GM12878 (cell line): ENCODE measurements around the gene CANT1. TPM values are rescaled to one million over a fixed set of nuclear protein-coding genes. Genes with fewer than 3 reads are reported as not detected.

Source experiments
- ATAC-seq: fragments of 200-7000 bp; cut with Tn5 transposase; 3 replicates; pipeline ENCODE4 v1.9.1; 2020; ENCODE audit warnings: mild to moderate bottlenecking, moderate library complexity
- BruUV-seq: library from RNA; stranded (reverse); fragments of 400-500 nt; replicated peaks from 2 replicates; lab custom pipeline; 2021; lab: Mats Ljungman, UMichigan
- CTCF ChIA-PET: fragments of 300-600 bp; sonication (Branson Sonifier 250); formaldehyde crosslinking; extraction: SDS; loops from one replicate; lab custom pipeline; 2021; ENCODE audit warnings: inconsistent platforms; lab: Yijun Ruan, JAX
- POLR2A ChIA-PET: fragments of 350-600 bp; formaldehyde crosslinking; extraction: SDS; loops from one replicate; lab custom pipeline; 2021; ENCODE audit warnings: inconsistent platforms; lab: Charles Lee
- RAD21 ChIA-PET: fragments of 300-600 bp; sonication (Branson Sonifier 250); formaldehyde crosslinking; loops from one replicate; lab custom pipeline; 2023; ENCODE audit warnings: antibody characterized with exemption; ENCODE audit not compliant: unreplicated experiment; lab: Charles Lee
- SMC1A ChIA-PET: fragments of 300-600 bp; sonication (Branson Sonifier 250); formaldehyde crosslinking; loops from one replicate; lab custom pipeline; 2023; ENCODE audit not compliant: unreplicated experiment, uncharacterized antibody; lab: Charles Lee
- DNase-seq: peaks from one replicate; pipeline ENCODE4 v3.0.0-alpha.2; 2011; ENCODE audit warnings: low read depth, low spot score
- FAIRE-seq: peaks from 3 replicates; lab custom pipeline; 2011; peaks lifted over from hg19 to GRCh38; lab: Jason Lieb, UNC
- H2AFZ ChIP-seq: 2 replicates; pipeline ENCODE4 v1.6.0; 2011; ENCODE audit warnings: low read depth, low read length, control low read depth; ENCODE audit not compliant: control insufficient read depth
- H3K27ac ChIP-seq: 2 replicates; pipeline ENCODE4 v1.5.1; 2011; ENCODE audit warnings: control low read depth; ENCODE audit not compliant: control insufficient read depth, insufficient read depth
- H3K27me3 ChIP-seq, 2 experiments: replicated peaks in 1 of 2; 2 replicates each; pipeline versions ENCODE4 v1.6.0 to v1.6.1; 2011; ENCODE audit warnings: low read length in 1 of 2; ENCODE audit not compliant: control insufficient read depth in 2 of 2, insufficient read depth in 2 of 2
- H3K36me3 ChIP-seq, 2 experiments: 2 replicates each; pipeline ENCODE4 v1.5.1; 2011; ENCODE audit warnings: low read length in 1 of 2; ENCODE audit not compliant: control insufficient read depth in 2 of 2, insufficient read depth in 2 of 2
- H3K4me1 ChIP-seq: 2 replicates; pipeline ENCODE4 v1.6.1; 2011; ENCODE audit warnings: mild to moderate bottlenecking, low read length, moderate library complexity, mixed read lengths; ENCODE audit not compliant: control insufficient read depth, insufficient read depth
- H3K4me2 ChIP-seq: 2 replicates; pipeline ENCODE4 v1.6.0; 2011; ENCODE audit warnings: control low read depth; ENCODE audit not compliant: control insufficient read depth, insufficient read depth
- H3K4me3 ChIP-seq: fragments of 200-600 bp; sonication (generic); 2 replicates; pipeline ENCODE4 v1.5.1; 2016
- H3K79me2 ChIP-seq: 2 replicates; pipeline ENCODE4 v1.6.0; 2011; ENCODE audit warnings: low read length; ENCODE audit not compliant: control insufficient read depth, insufficient read depth
- H3K9ac ChIP-seq: 2 replicates; pipeline ENCODE4 v1.8.0; 2011; ENCODE audit warnings: low read length, control low read depth, mixed read lengths; ENCODE audit not compliant: control insufficient read depth, insufficient read depth
- H3K9me3 ChIP-seq: replicated peaks from 3 replicates; pipeline ENCODE4 v1.5.1; 2011; ENCODE audit warnings: mild to moderate bottlenecking, low read length; ENCODE audit not compliant: control insufficient read depth, insufficient read depth
- H4K20me1 ChIP-seq: 2 replicates; pipeline ENCODE4 v1.6.0; 2011; ENCODE audit not compliant: control insufficient read depth, insufficient read depth
- BRCA1 ChIP-seq: IDR thresholded peaks from 2 replicates; pipeline ENCODE4 v1.6.1; 2011; ENCODE audit warnings: low read depth, low read length, improper control_type of control experiment
- EGR1 ChIP-seq, 2 experiments: IDR thresholded peaks; 1 replicate in 1 of 2; 2 replicates in 1 of 2; pipeline ENCODE4 v1.6.1; 2011 to 2012; ENCODE audit warnings: low read depth in 2 of 2, low read length in 2 of 2, borderline replicate concordance in 1 of 2, mild to moderate bottlenecking in 1 of 2, moderate library complexity in 1 of 2
- FOXK2 ChIP-seq: fragments of 450-650 bp; IDR thresholded peaks from 2 replicates; pipeline ENCODE4 v1.6.1; 2017; ENCODE audit warnings: mild to moderate bottlenecking, moderate library complexity
- KAT2A ChIP-seq: conservative IDR thresholded peaks from 2 replicates; pipeline ENCODE4 v1.6.1; 2011; ENCODE audit warnings: low read depth, low read length; ENCODE audit not compliant: control insufficient read depth
- NBN ChIP-seq: fragments of 450-650 bp; IDR thresholded peaks from 2 replicates; pipeline ENCODE4 v1.6.1; 2016
- RAD21 ChIP-seq: IDR thresholded peaks from 2 replicates; pipeline ENCODE4 v1.6.1; 2011; ENCODE audit warnings: mild to moderate bottlenecking, low read depth, low read length, moderate library complexity; ENCODE audit not compliant: insufficient read depth
- RBBP5 ChIP-seq: fragments of 200-600 bp; sonication (generic); conservative IDR thresholded peaks from 2 replicates; pipeline ENCODE4 v1.6.1; 2016
- SP1 ChIP-seq: IDR thresholded peaks from one replicate; pipeline ENCODE4 v1.6.1; 2011; ENCODE audit warnings: low read depth, low read length
- STAT3 ChIP-seq: IDR thresholded peaks from 2 replicates; pipeline ENCODE4 v1.6.1; 2011; ENCODE audit warnings: low read depth, low read length, improper control_type of control experiment
- USF2 ChIP-seq: IDR thresholded peaks from 2 replicates; pipeline ENCODE4 v1.6.1; 2011; ENCODE audit warnings: low read depth, low read length, improper control_type of control experiment, borderline replicate concordance
- WGBS: methylation state at CpG from one replicate; pipeline ENCODE4 v1.1.6; 2016; ENCODE audit warnings: low lambda C conversion rate; ENCODE audit not compliant: insufficient replicate concordance, insufficient coverage; ENCODE audit errors: missing lambda C conversion rate; 5-methylcytosine and 5-hydroxymethylcytosine counted together
- in situ Hi-C: fragments of 300-500 bp; cut with MboI; formaldehyde crosslinking; loops from 9 replicates; pipeline ENCODE4 v1.14.3; 2018; ENCODE audit warnings: mixed read lengths
- intact Hi-C: fragments of 100-400 bp; cut with micrococcal nuclease; formaldehyde crosslinking; loops from one replicate; pipeline ENCODE4 v1.14.2; 2022; ENCODE audit not compliant: unreplicated experiment
- polyA plus RNA-seq, 11 experiments: library from polyadenylated mRNA; depleted of rRNA in 4 of 11; unstranded in 6 of 11; stranded (reverse) in 5 of 11; fragments of >200 nt; fragmentation: Nextera tagmentation in 4 of 11; fragmentation: Illumina TruSeq in 1 of 11; extraction: Ambion mirVana in 4 of 11; extraction: Trizol in 1 of 11; gene quantifications; 1 replicate in 1 of 11; 2 replicates in 10 of 11; pipeline versions ENCODE4 v1.2.1 to v1.2.3, GENCODE V29; 2011 to 2016; ENCODE audit warnings: inconsistent platforms in 2 of 11, missing spikeins in 2 of 11, low read depth in 1 of 11
- total RNA-seq, 4 experiments: library from RNA; depleted of rRNA in 3 of 4; stranded (reverse); fragments of >200 nt in 3 of 4; fragmentation: Illumina TruSeq in 1 of 4; extraction: Trizol in 1 of 4; gene quantifications; 2 replicates each; pipeline versions ENCODE4 v1.2.1 to v1.2.3, GENCODE V29; 2013 to 2021
- TF ChIP-seq, protein P1 (sequence below): fragments of 450-650 bp; IDR thresholded peaks from 2 replicates; pipeline ENCODE4 v1.6.1; 2017; ENCODE audit warnings: borderline replicate concordance
- TF ChIP-seq, protein P2 (sequence below): fragments of 450-650 bp; conservative IDR thresholded peaks from 2 replicates; pipeline ENCODE4 v1.6.1; 2017; ENCODE audit warnings: mild to moderate bottlenecking, moderate library complexity
- TF ChIP-seq, protein P3 (sequence below): IDR thresholded peaks from 2 replicates; pipeline ENCODE4 v1.6.1; 2012; ENCODE audit warnings: low read depth, low read length, improper control_type of control experiment

CANT1 gene
- total and polyA plus RNA-seq, 10 of the 15 experiments (the other 5 are each of a cell fraction or from before 2014, with no cell fraction given) = 2.2 to 59.2 (median 20.2) TPM

DNA sequence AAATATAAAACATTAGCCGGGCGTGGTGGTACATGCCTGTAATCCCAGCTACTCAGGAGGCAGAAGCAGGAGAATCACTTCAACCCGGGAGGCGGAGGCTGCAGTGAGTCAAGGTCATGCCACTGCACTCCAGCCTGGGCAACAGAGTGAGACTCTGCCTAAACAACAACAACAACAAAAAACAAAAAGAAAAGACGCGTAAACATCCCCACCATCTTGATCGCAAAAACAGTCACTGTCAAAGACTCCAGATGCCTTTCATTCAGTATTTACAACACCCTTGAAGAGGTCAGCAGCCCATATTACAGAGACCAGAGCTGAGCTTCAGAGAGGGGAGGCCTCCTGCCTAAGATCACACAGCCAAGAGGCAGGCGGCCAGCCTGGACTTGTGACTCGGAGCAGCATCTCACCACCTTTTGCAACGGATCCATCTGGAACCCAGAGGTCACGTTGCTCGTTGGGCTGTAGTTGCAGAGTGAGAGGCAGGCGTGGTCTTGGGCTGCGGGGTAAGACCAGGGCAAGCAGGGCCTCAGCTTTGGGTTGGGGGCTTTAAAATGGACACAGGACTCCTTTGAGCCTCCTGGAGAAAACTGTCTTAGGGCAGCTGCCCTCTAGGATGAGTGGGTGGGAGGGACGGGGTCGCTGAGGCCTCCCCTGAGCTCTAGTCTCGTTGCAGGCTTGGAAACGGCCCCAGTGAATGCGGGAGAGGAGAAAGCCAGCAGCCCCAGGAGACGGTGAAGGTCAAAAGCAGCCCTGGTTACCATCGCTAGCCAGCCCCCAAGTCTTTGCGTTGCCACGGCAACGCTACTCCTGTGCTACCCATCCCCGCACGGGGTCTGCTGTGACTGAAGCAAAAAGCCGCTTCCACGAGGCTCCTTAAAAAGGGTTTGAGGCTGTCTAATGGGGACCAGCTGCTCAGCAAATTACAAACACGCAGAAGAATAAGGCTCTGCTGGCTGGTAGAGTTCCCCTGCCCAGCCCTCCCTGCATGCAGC is 55.9 kb downstream of the CANT1 start:
- H3K36me3 ChIP-seq = no peaks in the 10 kb centered on the region
- no peaks in the 10 kb centered on the region for H3K79me2 ChIP-seq
- no peaks in the 10 kb centered on the region; a peak in 2 of 4 replicates for H3K27me3 ChIP-seq
- H3K4me1 ChIP-seq = no peaks in the 10 kb centered on the region
- ChIA-PET CTCF (no interaction called here), POLR2A (no interaction called here), SMC1A (no interaction called here), RAD21 (no interaction called here)
- H3K9me3 ChIP-seq = peaks cover 10% of the 10 kb centered on the region; the same call in 2 of the 3 replicates
- H3K4me2 ChIP-seq = no peak overlapping the region
- intact Hi-C loops (no loop called here), in situ Hi-C loops (no loop called here)
- H4K20me1 ChIP-seq = no peaks in the 10 kb centered on the region
- no peak overlapping the region for H3K27ac ChIP-seq
- ATAC-seq (no peak), DNase-seq (no peak), FAIRE-seq (no peak)
- BruUV-seq = no TSS peak
- WGBS = 40% methylated on average over 28 of the region's 29 CpGs
- H3K4me3 ChIP-seq = no peak overlapping the region
- no peak overlapping the region for H3K9ac ChIP-seq
- H2AFZ ChIP-seq = no peak overlapping the region
- TF ChIP-seq EGR1 (IDR thresholded peaks at IDR 0.05; ENCODE audit: borderline replicate concordance in 1 of 2, low read depth in 2 of 2, low read length in 2 of 2) = no peak
- no peak for TF ChIP-seq BRCA1
- TF ChIP-seq RAD21 = no peak
- TF ChIP-seq RBBP5 = no peak
- TF ChIP-seq, protein P1, sequence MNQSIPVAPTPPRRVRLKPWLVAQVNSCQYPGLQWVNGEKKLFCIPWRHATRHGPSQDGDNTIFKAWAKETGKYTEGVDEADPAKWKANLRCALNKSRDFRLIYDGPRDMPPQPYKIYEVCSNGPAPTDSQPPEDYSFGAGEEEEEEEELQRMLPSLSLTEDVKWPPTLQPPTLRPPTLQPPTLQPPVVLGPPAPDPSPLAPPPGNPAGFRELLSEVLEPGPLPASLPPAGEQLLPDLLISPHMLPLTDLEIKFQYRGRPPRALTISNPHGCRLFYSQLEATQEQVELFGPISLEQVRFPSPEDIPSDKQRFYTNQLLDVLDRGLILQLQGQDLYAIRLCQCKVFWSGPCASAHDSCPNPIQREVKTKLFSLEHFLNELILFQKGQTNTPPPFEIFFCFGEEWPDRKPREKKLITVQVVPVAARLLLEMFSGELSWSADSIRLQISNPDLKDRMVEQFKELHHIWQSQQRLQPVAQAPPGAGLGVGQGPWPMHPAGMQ = no peak
- TF ChIP-seq KAT2A = no peak
- TF ChIP-seq NBN = no peak
- TF ChIP-seq, protein P2, sequence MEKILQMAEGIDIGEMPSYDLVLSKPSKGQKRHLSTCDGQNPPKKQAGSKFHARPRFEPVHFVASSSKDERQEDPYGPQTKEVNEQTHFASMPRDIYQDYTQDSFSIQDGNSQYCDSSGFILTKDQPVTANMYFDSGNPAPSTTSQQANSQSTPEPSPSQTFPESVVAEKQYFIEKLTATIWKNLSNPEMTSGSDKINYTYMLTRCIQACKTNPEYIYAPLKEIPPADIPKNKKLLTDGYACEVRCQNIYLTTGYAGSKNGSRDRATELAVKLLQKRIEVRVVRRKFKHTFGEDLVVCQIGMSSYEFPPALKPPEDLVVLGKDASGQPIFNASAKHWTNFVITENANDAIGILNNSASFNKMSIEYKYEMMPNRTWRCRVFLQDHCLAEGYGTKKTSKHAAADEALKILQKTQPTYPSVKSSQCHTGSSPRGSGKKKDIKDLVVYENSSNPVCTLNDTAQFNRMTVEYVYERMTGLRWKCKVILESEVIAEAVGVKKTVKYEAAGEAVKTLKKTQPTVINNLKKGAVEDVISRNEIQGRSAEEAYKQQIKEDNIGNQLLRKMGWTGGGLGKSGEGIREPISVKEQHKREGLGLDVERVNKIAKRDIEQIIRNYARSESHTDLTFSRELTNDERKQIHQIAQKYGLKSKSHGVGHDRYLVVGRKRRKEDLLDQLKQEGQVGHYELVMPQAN = no peak
- TF ChIP-seq, protein P3, sequence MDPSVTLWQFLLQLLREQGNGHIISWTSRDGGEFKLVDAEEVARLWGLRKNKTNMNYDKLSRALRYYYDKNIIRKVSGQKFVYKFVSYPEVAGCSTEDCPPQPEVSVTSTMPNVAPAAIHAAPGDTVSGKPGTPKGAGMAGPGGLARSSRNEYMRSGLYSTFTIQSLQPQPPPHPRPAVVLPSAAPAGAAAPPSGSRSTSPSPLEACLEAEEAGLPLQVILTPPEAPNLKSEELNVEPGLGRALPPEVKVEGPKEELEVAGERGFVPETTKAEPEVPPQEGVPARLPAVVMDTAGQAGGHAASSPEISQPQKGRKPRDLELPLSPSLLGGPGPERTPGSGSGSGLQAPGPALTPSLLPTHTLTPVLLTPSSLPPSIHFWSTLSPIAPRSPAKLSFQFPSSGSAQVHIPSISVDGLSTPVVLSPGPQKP = no peak
- TF ChIP-seq FOXK2 = no peak
- TF ChIP-seq SP1 = no peak
- TF ChIP-seq STAT3 = no peak
- no peak for TF ChIP-seq USF2
